ENCODE data around the gene TRIO. TPM values are rescaled to one million over a fixed set of nuclear protein-coding genes. Genes with fewer than 3 reads are reported as not detected.

The TRIO gene
- total RNA-seq, 2 experiments from 2014 or later = 9.2 to 11.3 TPM

- Mint-ChIP-seq H3K4me3 (no peak overlapping the region), H3K9me3 (ENCODE audit: low read depth) (peaks cover 5% of the 10 kb centered on the region), H3K27ac (no peak overlapping the region), H3K4me1 (no peaks in the 10 kb centered on the region), H3K27me3 (no peaks in the 10 kb centered on the region), H3K36me3 (ENCODE audit: low read depth) (no peaks in the 10 kb centered on the region)
- DNase-seq (no peak), ATAC-seq (no peak)
- CTCF ChIA-PET = interaction anchor here (0.5 to 1.4 kb wide), 2 partner anchors 136 to 621 kb away, joined by 3 read pairs; no protein-coding TSS in a partner anchor
- POLR2A ChIA-PET = no interaction called here
- intact Hi-C loops (cut with DNase I, micrococcal nuclease) = no loop called here
These were observed 370.1 kb downstream of the TRIO start for GRCh38 chr5:14513266-14513665.

- H3K9me3 Mint-ChIP-seq (ENCODE audit: low read depth) = peaks cover 8% of the 10 kb centered on the region
- H3K4me3 Mint-ChIP-seq = no peak overlapping the region
- H3K27ac Mint-ChIP-seq = no peak overlapping the region
- intact Hi-C loops (cut with DNase I, micrococcal nuclease) = no loop called here
- H3K36me3 Mint-ChIP-seq (ENCODE audit: low read depth) = no peaks in the 10 kb centered on the region
- no peaks in the 10 kb centered on the region for H3K27me3 Mint-ChIP-seq
- CTCF ChIA-PET = interaction anchor here (1.3 kb wide), 1 partner anchor 9 kb away, joined by 3 read pairs; no protein-coding TSS in a partner anchor
- POLR2A ChIA-PET = no interaction called here
- no peaks in the 10 kb centered on the region for H3K4me1 Mint-ChIP-seq
- ATAC-seq = no peak
- no peak for DNase-seq
These were observed 373.8 kb downstream of the TRIO start for GRCh38 chr5:14516901-14517300.

- ATAC-seq (no peak), DNase-seq (no peak)
- H3K4me1 Mint-ChIP-seq = no peaks in the 10 kb centered on the region
- intact Hi-C loops (cut with DNase I, micrococcal nuclease) = no loop called here
- H3K36me3 Mint-ChIP-seq (ENCODE audit: low read depth) = no peaks in the 10 kb centered on the region
- H3K9me3 Mint-ChIP-seq (ENCODE audit: low read depth) = peaks cover 8% of the 10 kb centered on the region
- no peaks in the 10 kb centered on the region for H3K27me3 Mint-ChIP-seq
- CTCF ChIA-PET = no interaction called here
- POLR2A ChIA-PET = no interaction called here
- H3K4me3 Mint-ChIP-seq = no peak overlapping the region
- no peak overlapping the region for H3K27ac Mint-ChIP-seq
These were observed 375.5 kb downstream of the TRIO start for GRCh38 chr5:14518638-14519037.

- H3K27ac Mint-ChIP-seq = no peak overlapping the region
- intact Hi-C loops (cut with DNase I, micrococcal nuclease) = no loop called here
- H3K9me3 Mint-ChIP-seq (ENCODE audit: low read depth) = peaks cover 3% of the 10 kb centered on the region
- no peak overlapping the region for H3K4me3 Mint-ChIP-seq
- DNase-seq = no peak
- ATAC-seq = no peak
- H3K36me3 Mint-ChIP-seq (ENCODE audit: low read depth) = no peaks in the 10 kb centered on the region
- POLR2A ChIA-PET = no interaction called here
- CTCF ChIA-PET = interaction anchor here (0.8 kb wide), 1 partner anchor 123 kb away, joined by 3 read pairs; no protein-coding TSS in a partner anchor
- no peaks in the 10 kb centered on the region for H3K27me3 Mint-ChIP-seq
- H3K4me1 Mint-ChIP-seq = no peaks in the 10 kb centered on the region
These were observed 378.6 kb downstream of the TRIO start for GRCh38 chr5:14521748-14522147.

- CTCF ChIA-PET = interaction anchor here (0.8 kb wide), 1 partner anchor 122 kb away, joined by 3 read pairs; no protein-coding TSS in a partner anchor
- H3K9me3 Mint-ChIP-seq (ENCODE audit: low read depth) = peaks cover 3% of the 10 kb centered on the region
- H3K4me1 Mint-ChIP-seq = no peaks in the 10 kb centered on the region
- intact Hi-C loops (cut with DNase I, micrococcal nuclease) = no loop called here
- ATAC-seq (no peak), DNase-seq (no peak)
- no peak overlapping the region for H3K4me3 Mint-ChIP-seq
- no peaks in the 10 kb centered on the region for H3K36me3 Mint-ChIP-seq (ENCODE audit: low read depth)
- no peaks in the 10 kb centered on the region for H3K27me3 Mint-ChIP-seq
- no peak overlapping the region for H3K27ac Mint-ChIP-seq
- POLR2A ChIA-PET = no interaction called here
These were observed 379.6 kb downstream of the TRIO start for GRCh38 chr5:14522721-14523120.

GRCh38 chr5:14523243-14524034, 380.3 kb downstream of the TRIO start:
- no peak for DNase-seq
- Mint-ChIP-seq H3K4me3 (no peak overlapping the region), H3K4me1 (no peaks in the 10 kb centered on the region), H3K27me3 (no peaks in the 10 kb centered on the region), H3K27ac (no peak overlapping the region), H3K36me3 (ENCODE audit: low read depth) (no peaks in the 10 kb centered on the region), H3K9me3 (ENCODE audit: low read depth) (peaks cover 3% of the 10 kb centered on the region)
- POLR2A ChIA-PET = no interaction called here
- ATAC-seq = no peak
- CTCF ChIA-PET = no interaction called here
- intact Hi-C loops (cut with DNase I, micrococcal nuclease) = no loop called here

- Mint-ChIP-seq H3K36me3 (ENCODE audit: low read depth) (no peaks in the 10 kb centered on the region), H3K4me3 (no peak overlapping the region), H3K27ac (no peak overlapping the region), H3K27me3 (no peaks in the 10 kb centered on the region), H3K9me3 (ENCODE audit: low read depth) (no peaks in the 10 kb centered on the region), H3K4me1 (no peaks in the 10 kb centered on the region)
- DNase-seq = no peak
- intact Hi-C loops (cut with DNase I, micrococcal nuclease) = no loop called here
- ChIA-PET POLR2A (no interaction called here), CTCF (interaction anchor here (0.9 kb wide), 2 partner anchors 94 to 123 kb away, joined by 3 read pairs; no protein-coding TSS in a partner anchor)
- ATAC-seq = no peak
These were observed 382.3 kb downstream of the TRIO start for GRCh38 chr5:14525397-14525796.

- Mint-ChIP-seq H3K9me3 (ENCODE audit: low read depth) (no peaks in the 10 kb centered on the region), H3K4me3 (no peak overlapping the region), H3K36me3 (ENCODE audit: low read depth) (no peaks in the 10 kb centered on the region), H3K4me1 (no peaks in the 10 kb centered on the region), H3K27me3 (no peaks in the 10 kb centered on the region), H3K27ac (no peak overlapping the region)
- intact Hi-C loops (cut with DNase I, micrococcal nuclease) = no loop called here
- ATAC-seq = no peak
- DNase-seq = no peak
- ChIA-PET POLR2A (no interaction called here), CTCF (interaction anchor here (0.9 kb wide), 1 partner anchor 122 kb away, joined by 3 read pairs; no protein-coding TSS in a partner anchor)
These were observed 383.4 kb downstream of the TRIO start for GRCh38 chr5:14526493-14526892.

- H3K9me3 Mint-ChIP-seq (ENCODE audit: low read depth) = no peaks in the 10 kb centered on the region
- DNase-seq = no peak
- intact Hi-C loops (cut with DNase I, micrococcal nuclease) = no loop called here
- no peak for ATAC-seq
- no peak overlapping the region for H3K27ac Mint-ChIP-seq
- H3K27me3 Mint-ChIP-seq = no peaks in the 10 kb centered on the region
- ChIA-PET CTCF (no interaction called here), POLR2A (no interaction called here)
- no peaks in the 10 kb centered on the region for H3K36me3 Mint-ChIP-seq (ENCODE audit: low read depth)
- no peaks in the 10 kb centered on the region for H3K4me1 Mint-ChIP-seq
- H3K4me3 Mint-ChIP-seq = no peak overlapping the region
These were observed 385.0 kb downstream of the TRIO start for GRCh38 chr5:14528115-14528514.

- POLR2A ChIA-PET = no interaction called here
- H3K4me1 Mint-ChIP-seq = no peaks in the 10 kb centered on the region
- intact Hi-C loops (cut with DNase I, micrococcal nuclease) = no loop called here
These were observed 385.8 kb downstream of the TRIO start for GRCh38 chr5:14528926-14529325.

GRCh38 chr5:14531668-14532067, 388.5 kb downstream of the TRIO start:
- H3K9me3 Mint-ChIP-seq (ENCODE audit: low read depth) = no peaks in the 10 kb centered on the region
- ChIA-PET CTCF (interaction anchor here (0.7 kb wide), 1 partner anchor 117 kb away, joined by 4 read pairs; no protein-coding TSS in a partner anchor), POLR2A (no interaction called here)
- intact Hi-C loops (cut with DNase I, micrococcal nuclease) = no loop called here
- ATAC-seq = no peak
- H3K36me3 Mint-ChIP-seq (ENCODE audit: low read depth) = no peaks in the 10 kb centered on the region
- DNase-seq = no peak
- no peaks in the 10 kb centered on the region for H3K27me3 Mint-ChIP-seq
- no peak overlapping the region for H3K4me3 Mint-ChIP-seq
- no peaks in the 10 kb centered on the region for H3K4me1 Mint-ChIP-seq
- no peak overlapping the region for H3K27ac Mint-ChIP-seq

More at GRCh38 chr5:14528926-14529325, 385.8 kb downstream of the TRIO start:
- no peaks in the 10 kb centered on the region for H3K27me3 Mint-ChIP-seq
- DNase-seq (no peak), ATAC-seq (no peak)
- no peaks in the 10 kb centered on the region for H3K9me3 Mint-ChIP-seq (ENCODE audit: low read depth)
- H3K4me3 Mint-ChIP-seq = no peak overlapping the region
- CTCF ChIA-PET = no interaction called here
- H3K27ac Mint-ChIP-seq = no peak overlapping the region
- no peaks in the 10 kb centered on the region for H3K36me3 Mint-ChIP-seq (ENCODE audit: low read depth)

GRCh38 chr5:14532180-14532579, 389.0 kb downstream of the TRIO start:
- intact Hi-C loops (cut with DNase I, micrococcal nuclease) = no loop called here
- CTCF ChIA-PET = interaction anchor here (0.7 kb wide), 1 partner anchor 116 kb away, joined by 4 read pairs; no protein-coding TSS in a partner anchor

More at GRCh38 chr5:14532180-14532579, 389.0 kb downstream of the TRIO start:
- POLR2A ChIA-PET = no interaction called here
- Mint-ChIP-seq H3K4me1 (no peaks in the 10 kb centered on the region), H3K9me3 (ENCODE audit: low read depth) (no peaks in the 10 kb centered on the region), H3K27me3 (no peaks in the 10 kb centered on the region), H3K36me3 (ENCODE audit: low read depth) (no peaks in the 10 kb centered on the region), H3K27ac (no peak overlapping the region), H3K4me3 (no peak overlapping the region)
- no peak for ATAC-seq
- no peak for DNase-seq
